ENCODE data around the gene CRELD2.

Gene CRELD2

GRCh38 chr22:49887064-49887451 is 31.4 kb upstream of the CRELD2 start:
- no peak for DNase-seq (ENCODE audit: low read depth in 2 of 2)

DNA sequence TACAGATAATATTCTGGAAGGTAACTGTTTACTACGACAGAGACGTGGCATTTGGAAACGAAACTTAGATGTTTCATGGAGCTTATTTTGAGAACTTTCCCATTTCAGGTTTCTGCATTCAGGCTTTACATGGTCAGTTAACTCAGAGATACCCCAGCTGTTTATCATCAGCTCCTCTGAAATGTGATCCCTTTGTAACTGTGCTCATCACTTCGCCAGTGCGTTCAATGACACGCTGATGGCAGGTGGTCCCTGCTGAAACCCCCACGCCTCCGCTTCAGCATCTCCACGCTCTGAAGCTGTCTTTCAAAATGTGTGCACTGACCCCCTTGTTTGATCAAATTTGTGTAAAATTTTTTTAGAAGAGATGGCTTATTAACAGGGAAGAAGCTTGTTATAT is 30.7 kb upstream of the CRELD2 start:
- DNase-seq (ENCODE audit: low read depth in 2 of 2): no peak

- DNase-seq (ENCODE audit: low read depth in 2 of 2): no peak
Measured at GRCh38 chr22:49889071-49889470, 29.4 kb upstream of the CRELD2 start.

DNA sequence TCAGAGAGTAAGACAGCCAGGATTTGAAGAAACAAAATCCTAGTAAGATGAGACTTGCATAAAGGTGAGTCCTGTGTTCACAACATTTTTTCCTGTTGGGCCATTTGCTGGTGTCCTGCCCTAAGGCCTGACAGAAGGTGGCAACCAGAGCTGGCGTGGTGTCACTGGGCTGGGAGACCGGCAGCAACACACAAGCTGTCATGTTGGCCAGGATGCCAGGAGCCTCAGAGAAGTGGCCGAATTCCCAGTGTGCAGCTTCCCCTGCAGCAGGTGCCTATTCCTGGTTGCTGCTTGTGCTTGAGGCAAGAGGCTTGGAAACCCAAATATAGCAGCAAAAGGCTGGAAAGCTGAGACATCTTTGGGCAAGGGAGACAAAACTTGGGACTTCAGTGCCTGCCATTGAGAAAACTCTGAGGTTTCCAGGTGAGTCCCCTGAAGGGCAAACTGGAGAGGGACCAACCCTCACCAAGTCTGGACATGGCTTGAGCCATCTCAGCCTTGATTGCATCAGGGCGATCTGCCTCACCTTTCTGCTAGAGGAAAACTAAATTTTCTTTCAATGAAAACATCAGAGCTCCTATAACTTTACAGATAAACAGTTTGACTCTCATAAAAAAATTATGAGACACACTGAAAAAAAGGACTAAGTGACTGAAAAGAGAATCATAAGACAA is 26.1 kb upstream of the CRELD2 start:
- no peak for DNase-seq (ENCODE audit: low read depth in 2 of 2)

DNA sequence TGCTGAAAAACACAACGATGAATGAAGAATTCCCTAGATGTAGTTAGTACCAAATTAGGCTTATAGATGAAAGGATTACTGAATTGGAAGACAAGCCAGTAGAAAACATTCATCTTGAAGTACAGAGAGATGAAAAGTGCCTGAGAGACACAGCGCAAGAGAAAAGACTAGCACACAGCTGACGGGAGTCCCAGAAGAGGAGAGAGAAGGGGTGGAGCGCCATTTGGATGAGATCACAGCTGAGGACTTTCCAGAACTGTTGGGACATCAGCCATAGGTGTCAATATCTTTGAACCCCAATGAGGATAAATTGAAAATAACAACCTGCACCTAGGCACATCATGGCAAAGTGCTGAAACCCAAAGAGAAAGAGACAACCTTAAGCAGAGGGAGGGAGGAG is 25.4 kb upstream of the CRELD2 start:
- no peak for DNase-seq (ENCODE audit: low read depth in 2 of 2)

DNA sequence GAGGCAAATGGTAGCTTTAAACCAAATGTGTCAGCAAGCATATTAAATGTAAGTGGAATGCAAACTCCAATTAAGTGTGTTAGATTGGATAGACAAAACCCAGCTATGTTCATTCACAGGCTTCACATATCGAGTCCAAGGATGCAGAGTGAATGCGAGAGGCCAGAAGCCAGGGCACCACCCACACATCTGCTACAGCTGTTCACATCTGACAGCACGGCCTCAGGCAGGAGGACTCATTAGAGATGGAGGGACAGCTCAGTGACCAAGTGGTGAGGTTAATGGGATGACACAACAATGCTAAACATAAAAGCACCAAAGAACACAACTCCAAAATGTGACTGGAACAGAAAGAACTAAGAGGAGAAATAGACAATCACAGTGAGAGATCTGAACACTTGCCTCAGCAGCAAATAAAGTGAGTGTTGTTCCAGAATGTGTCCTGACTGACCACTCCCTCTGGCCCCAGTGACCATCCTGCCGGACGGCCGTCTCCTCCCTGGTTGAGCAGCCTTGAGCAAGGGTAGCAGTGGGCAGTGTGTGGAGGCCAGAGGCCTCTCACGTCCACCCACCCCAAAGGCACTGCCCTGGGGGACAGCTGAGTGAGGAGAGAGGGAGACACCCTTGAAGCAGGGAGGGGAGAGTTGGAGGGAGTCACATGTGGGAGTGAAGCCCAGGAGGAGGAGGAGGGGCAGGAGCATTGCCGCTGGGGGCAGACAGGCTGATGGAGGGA is 23.9 kb upstream of the CRELD2 start:
- no peak for DNase-seq (ENCODE audit: low read depth in 2 of 2)

DNA sequence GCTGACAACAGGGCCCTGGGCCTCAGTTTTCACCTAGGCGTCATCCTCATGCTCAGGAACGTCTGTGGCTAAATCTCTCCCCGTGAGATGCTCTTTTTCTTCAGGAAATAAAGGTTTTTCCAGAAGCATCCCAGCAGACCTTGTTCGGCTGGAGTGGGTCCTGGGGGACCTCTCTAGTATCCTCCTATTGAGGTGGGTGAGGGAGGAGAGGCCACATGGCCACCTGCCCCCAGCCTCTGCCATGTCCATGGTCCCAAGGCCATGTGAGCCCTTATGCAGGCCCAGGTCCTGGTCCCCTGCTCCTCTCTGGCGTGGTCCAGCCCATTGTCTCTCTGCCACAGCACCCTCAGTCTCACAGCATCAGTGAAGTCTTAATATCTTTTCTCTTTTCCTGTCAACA is 22.2 kb upstream of the CRELD2 start:
- no peak for DNase-seq (ENCODE audit: low read depth in 2 of 2)

DNA sequence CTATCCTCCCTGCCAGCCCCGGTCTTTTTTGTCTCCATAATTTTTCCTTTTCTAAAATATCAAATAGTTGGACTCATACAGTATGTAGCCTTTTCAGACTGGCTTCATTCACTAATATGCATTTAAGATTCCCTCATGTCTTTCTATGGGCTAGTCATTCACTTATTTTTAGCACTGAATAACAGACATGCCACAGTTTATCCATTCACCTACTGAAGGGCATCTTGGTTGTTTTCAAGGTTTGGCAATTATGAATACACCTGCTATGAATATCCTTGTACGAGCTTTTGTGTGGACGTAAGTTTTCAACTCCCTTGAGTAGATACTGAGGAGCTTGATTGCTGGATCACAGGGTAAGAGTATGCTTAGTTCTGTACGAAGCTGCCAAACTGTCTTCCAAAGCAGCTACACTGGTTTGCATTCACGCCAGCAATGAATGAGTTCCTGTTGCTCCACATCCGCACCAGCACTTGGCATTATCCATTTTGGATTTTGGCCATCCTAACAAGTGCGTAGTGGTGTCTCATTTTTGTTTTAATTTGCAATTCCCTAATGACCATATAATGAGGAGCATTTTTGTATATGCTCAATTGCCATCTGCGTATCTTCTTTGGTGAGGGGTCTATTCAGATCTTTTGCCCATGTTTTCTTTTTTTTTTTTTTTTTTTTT is 21.3 kb upstream of the CRELD2 start:
- no peak for DNase-seq (ENCODE audit: low read depth in 2 of 2)

DNA sequence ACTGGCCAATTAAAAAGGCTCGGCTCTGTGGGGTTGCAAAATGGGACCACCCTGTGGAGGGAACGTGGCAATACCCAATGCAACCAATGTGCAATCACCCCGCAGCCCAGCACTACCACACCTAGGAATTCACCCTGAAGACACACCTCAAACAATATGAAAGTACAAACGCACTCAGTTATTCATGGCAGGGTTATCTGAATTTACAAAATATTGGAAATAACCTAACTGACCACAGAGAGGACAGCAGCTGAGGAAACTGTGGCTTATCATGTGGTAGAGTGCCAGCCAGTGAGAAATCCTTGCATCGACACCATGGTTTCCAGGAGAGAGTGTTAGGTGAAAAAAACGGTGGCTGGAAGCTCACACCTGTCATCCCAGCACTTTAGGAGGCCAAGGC is 18.9 kb upstream of the CRELD2 start:
- DNase-seq (ENCODE audit: low read depth in 2 of 2): no peak

DNA sequence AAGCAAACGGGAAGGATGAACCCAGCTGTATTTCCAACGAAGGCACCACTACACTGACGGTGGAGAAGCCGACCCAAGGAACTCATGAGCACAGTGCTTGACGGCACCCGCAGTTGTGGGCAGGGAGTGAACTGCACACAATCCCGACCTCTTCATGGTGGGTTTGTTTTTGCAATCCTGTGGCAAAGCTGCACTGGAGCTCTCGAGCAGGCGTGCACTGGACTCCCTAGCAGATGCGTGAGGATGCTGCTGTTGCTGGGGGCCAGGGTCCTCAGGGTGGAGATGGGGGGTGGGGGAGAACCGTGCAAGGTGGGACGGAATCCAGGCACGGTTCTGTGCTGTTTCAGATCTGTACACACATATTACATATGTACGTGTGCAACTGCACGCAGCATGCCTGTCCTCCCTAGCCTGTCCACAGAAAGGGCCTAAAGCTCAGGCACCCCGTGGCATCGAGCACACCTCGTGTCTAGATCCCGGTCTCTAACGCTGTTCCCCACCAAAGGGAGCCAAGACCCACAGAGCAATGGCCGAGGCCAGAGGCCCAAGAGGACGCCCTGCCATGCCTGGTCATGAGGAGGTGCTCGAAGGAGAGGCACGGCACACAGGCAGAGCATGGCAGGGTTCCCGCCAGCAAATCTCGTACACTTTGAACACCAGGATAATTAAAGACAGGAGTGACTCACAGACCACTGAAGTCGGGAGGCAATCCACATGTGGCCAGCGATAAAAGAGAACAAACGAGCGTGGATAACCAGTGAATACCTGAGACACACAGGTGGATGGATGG is 17.8 kb upstream of the CRELD2 start:
- no peak for DNase-seq (ENCODE audit: low read depth in 2 of 2)

DNA sequence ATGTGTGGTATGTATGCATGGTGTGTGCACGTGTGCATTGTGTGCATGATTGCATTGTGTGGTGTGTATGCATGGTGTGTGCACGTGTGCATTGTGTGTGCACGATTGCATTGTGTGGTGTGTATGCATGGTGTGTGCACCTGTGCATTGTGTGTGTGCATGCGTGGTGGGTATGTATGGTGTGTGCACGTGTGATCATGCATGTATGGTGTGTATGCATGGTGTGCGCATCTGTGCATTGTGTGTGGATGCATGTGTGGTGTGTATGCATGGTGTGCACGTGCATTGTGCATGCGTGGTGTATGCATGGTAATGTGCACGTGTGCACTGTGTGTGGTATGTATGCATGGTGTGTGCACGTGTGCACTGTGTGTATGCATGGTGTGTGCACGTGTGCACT is 17.0 kb upstream of the CRELD2 start:
- no peak for DNase-seq (ENCODE audit: low read depth in 2 of 2)

DNA sequence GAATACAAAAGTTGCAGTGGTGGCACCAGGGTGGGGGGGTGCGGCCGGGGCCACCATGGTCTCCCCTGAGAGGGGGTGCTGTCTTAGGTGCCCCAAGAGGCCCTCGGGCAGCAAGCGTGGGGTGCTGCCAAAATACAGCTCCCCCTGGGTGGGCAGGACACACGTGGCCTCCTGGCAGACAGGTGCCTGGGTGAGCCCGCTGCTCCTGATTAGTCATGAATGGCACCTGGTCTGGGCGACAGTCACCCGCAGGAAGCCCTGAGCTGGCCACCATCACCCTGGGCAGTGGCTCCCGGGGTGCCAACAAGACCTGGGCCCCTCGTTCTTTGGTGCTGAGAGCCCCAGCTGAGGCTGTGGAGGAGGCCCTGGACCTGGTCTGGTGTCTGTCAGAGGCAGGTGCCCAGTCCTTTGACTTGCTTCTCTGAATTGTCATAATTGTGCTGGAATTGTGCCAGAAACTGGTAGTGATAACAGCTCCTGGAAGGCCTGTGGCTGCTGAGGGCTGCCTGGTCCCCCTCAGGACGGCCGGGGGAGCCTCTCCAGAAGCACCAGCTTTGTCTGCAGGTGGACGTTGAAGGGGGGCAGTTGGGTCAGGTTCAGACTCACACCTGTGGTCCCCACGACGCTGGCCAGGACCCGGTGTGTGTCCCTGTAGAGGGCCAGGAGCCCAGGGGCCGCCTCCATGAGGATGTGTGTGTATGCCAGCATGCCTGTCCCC is 15.0 kb upstream of the CRELD2 start:
- no peak for DNase-seq (ENCODE audit: low read depth in 2 of 2)

- DNase-seq (ENCODE audit: low read depth in 2 of 2): no peak
Measured at GRCh38 chr22:49904040-49904369, 14.4 kb upstream of the CRELD2 start.

- no peak for DNase-seq (ENCODE audit: low read depth in 2 of 2)
Measured at GRCh38 chr22:49905465-49905864, 13.0 kb upstream of the CRELD2 start.

GRCh38 chr22:49906071-49906798 is 12.2 kb upstream of the CRELD2 start:
- DNase-seq (ENCODE audit: low read depth in 2 of 2): no peak

- DNase-seq (ENCODE audit: low read depth in 2 of 2): no peak
Measured at GRCh38 chr22:49906799-49907290, 11.6 kb upstream of the CRELD2 start.

DNA sequence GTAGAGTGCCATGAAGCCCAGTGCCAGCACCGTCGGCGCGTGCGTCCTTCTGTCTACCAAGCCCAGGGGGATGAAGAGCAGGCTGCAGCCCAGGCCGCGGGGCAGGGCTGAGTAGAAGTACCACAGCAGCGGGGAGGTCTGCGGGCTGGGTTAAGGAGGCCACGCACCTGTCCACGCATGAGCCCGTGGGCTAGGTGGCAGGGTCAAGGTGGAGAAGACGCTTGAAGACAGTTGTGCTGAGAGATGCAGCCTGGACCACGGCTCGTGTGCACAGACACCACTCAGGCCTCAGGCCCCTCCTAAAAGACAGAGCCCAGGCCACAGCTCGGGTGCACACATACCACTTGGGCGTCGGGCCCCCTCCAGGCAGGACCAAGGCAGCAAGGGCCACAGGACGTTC is 10.6 kb upstream of the CRELD2 start:
- no peak for DNase-seq (ENCODE audit: low read depth in 2 of 2)

DNA sequence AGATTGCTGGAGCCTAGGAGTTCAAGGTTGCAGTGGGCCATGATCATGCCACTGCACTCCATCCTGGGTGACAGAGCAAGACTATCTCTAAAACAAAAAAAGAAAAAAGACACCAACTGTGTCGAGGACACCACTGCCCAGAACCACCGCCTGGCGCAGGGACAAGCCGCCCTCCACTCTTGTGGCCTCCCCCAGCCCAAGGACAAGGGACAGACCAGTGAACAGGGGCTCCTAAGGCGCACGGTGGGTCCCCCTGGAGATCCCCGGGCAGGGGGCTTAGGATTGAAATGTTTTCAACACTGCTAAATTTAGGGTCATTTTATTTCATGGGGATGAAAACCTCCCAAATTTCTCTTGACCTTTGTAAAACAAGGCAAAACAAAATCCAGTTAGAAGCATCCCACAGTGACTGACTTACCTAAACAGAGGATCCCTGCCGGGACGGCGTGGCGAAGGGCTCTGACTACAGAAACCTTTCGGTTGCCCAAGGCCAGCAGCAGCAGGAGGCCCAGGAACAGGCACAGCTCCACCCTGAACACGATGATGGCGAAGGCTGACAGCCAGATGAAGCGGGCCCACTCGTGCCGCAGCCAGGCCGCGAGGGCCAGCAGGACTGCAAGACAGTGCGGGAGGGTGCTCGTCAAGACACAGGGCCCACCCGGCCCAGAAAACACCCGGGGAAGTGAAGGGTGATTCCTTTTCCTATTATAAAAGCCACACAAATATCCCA is 8.8 kb upstream of the CRELD2 start:
- DNase-seq (ENCODE audit: low read depth in 2 of 2): no peak

GRCh38 chr22:49910229-49911155 is 7.9 kb upstream of the CRELD2 start:
- DNase-seq (ENCODE audit: low read depth in 2 of 2): no peak
